Stimulated activated CD4-positive, alpha-beta T cell treated with anti-CD3 and anti-CD28 coated beads, TNF-alpha, amount 100 ng/mL, for 4 hours (primary cell): ENCODE results near the gene ABLIM2.

Source experiments
- DNase-seq, 3 experiments: peaks; one replicate each; pipeline ENCODE4 v3.0.0-alpha.2; 2020; ENCODE audit warnings: low read depth in 3 of 3

The ABLIM2 gene

GRCh38 chr4:8119877-8120276 lies 38.7 kb downstream of the ABLIM2 start:
- no peak for DNase-seq

- no peak for DNase-seq
These were observed 40.1 kb downstream of the ABLIM2 start for GRCh38 chr4:8118531-8118930.

- no peak for DNase-seq
These were observed 40.6 kb downstream of the ABLIM2 start for GRCh38 chr4:8118035-8118434.

GRCh38 chr4:8117278-8117682 lies 41.3 kb downstream of the ABLIM2 start:
- DNase-seq: peak in 1 of 3 experiments; percentile 7

GRCh38 chr4:8115916-8116315 lies 42.7 kb downstream of the ABLIM2 start:
- no peak for DNase-seq

- DNase-seq: no peak
These were observed 43.5 kb downstream of the ABLIM2 start for GRCh38 chr4:8115203-8115520.

GRCh38 chr4:8114456-8115202 lies 44.0 kb downstream of the ABLIM2 start:
- DNase-seq: no peak

GRCh38 chr4:8113611-8114377 lies 44.8 kb downstream of the ABLIM2 start:
- DNase-seq: no peak

- no peak for DNase-seq
These were observed 45.9 kb downstream of the ABLIM2 start for GRCh38 chr4:8112672-8113071.

GRCh38 chr4:8112036-8112576 lies 46.5 kb downstream of the ABLIM2 start:
- DNase-seq: no peak

- DNase-seq: no peak
These were observed 48.3 kb downstream of the ABLIM2 start for GRCh38 chr4:8110071-8110986.

GRCh38 chr4:8109406-8110065 lies 49.1 kb downstream of the ABLIM2 start:
- no peak for DNase-seq

GRCh38 chr4:8108991-8109390 lies 49.6 kb downstream of the ABLIM2 start:
- no peak for DNase-seq

GRCh38 chr4:8108261-8108660 lies 50.4 kb downstream of the ABLIM2 start:
- no peak for DNase-seq

GRCh38 chr4:8107146-8107657 lies 51.4 kb downstream of the ABLIM2 start:
- DNase-seq: no peak

GRCh38 chr4:8106451-8107025 lies 52.1 kb downstream of the ABLIM2 start:
- DNase-seq: no peak

GRCh38 chr4:8105306-8106100 lies 53.1 kb downstream of the ABLIM2 start:
- no peak for DNase-seq

GRCh38 chr4:8104491-8105305 lies 53.9 kb downstream of the ABLIM2 start:
- no peak for DNase-seq
